ENCODE results near the gene ZDHHC9.

DNA sequence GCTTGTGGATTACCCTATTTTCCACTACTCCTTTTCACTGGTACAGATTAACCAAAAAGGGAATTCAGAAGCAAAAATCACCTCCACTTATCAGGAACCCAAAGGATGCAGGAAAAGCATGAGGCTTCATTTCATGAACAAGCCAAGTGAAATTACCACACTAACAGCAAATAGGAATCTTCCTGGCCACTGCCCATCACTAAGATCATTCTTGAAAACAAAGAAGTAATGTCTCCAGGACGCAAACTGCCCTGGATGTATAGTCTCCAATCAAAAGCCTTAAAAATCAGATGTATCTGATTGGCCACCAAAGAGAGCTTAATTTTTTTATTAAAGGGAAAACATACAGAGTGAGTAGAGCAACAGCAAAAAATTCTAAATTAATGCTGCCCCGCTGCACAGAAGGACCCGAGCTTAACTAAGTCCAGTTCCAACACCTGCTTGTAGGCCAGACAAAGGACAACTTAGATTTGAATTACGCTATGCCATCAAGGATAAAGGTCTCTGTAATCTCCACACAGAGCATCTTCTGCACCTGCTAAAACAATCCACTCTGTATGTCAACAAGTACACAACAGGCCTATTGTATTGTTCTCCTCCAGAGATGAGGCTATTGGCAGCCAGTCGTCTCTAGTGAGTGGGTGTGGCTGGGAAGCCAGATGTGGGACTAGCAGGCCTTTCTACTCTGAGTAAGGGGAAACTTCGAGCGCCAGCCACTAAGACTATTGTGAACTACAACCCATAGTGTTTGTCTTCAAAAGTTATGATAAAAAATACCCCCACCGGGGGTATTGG, 12.4 kb downstream of the ZDHHC9 start:
- TF ChIP-seq, protein P1, sequence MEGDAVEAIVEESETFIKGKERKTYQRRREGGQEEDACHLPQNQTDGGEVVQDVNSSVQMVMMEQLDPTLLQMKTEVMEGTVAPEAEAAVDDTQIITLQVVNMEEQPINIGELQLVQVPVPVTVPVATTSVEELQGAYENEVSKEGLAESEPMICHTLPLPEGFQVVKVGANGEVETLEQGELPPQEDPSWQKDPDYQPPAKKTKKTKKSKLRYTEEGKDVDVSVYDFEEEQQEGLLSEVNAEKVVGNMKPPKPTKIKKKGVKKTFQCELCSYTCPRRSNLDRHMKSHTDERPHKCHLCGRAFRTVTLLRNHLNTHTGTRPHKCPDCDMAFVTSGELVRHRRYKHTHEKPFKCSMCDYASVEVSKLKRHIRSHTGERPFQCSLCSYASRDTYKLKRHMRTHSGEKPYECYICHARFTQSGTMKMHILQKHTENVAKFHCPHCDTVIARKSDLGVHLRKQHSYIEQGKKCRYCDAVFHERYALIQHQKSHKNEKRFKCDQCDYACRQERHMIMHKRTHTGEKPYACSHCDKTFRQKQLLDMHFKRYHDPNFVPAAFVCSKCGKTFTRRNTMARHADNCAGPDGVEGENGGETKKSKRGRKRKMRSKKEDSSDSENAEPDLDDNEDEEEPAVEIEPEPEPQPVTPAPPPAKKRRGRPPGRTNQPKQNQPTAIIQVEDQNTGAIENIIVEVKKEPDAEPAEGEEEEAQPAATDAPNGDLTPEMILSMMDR (IDR thresholded peaks at IDR 0.05), result no peak
- TF ChIP-seq, protein P2, sequence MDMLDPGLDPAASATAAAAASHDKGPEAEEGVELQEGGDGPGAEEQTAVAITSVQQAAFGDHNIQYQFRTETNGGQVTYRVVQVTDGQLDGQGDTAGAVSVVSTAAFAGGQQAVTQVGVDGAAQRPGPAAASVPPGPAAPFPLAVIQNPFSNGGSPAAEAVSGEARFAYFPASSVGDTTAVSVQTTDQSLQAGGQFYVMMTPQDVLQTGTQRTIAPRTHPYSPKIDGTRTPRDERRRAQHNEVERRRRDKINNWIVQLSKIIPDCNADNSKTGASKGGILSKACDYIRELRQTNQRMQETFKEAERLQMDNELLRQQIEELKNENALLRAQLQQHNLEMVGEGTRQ (IDR thresholded peaks at IDR 0.05; ENCODE audit: borderline replicate concordance, low read depth, low read length), result no peak
